Measurements from ENCODE around the gene PRR3. TPM values are rescaled to one million over a fixed set of nuclear protein-coding genes. Genes with fewer than 3 reads are reported as not detected.

PRR3 gene
- total and polyA plus RNA-seq, 9 of the 15 experiments (the other 6 are each of a cell fraction or from before 2014, with no cell fraction given) = 23.5 to 59.6 (median 28.8) TPM

DNA sequence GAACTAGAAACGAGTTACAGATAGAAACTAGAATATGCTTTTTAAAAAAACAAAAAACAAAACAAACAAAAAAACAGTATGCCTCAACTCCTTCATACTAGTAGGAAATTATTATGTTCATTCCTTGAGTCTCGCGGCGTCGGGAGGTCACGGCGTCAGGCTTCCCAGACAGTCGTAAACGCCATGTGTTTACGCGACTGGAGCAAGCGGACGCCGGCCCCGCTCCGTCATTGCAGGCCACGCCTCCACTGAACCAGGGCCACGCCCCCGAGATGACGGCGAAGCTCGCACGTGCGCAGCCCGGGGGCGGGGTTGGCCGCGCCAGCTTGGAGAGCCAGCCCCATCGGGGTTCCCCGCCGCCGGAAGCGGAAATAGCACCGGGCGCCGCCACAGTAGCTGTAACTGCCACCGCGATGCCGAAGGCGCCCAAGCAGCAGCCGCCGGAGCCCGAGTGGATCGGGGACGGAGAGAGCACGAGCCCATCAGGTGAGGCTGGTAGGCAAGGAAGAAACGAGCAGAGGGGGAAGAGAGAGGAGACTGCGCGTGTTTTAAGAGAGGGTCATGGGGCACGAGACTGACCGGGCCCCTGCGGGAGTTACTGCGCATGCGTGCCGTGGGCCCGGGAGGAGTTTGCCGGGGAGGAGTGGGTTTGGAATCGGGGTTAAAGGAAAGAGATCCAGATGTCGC, 14.1 kb downstream of the PRR3 start, which contains the start of gene ABCF1 (continued):
- TF ChIP-seq, protein P1, sequence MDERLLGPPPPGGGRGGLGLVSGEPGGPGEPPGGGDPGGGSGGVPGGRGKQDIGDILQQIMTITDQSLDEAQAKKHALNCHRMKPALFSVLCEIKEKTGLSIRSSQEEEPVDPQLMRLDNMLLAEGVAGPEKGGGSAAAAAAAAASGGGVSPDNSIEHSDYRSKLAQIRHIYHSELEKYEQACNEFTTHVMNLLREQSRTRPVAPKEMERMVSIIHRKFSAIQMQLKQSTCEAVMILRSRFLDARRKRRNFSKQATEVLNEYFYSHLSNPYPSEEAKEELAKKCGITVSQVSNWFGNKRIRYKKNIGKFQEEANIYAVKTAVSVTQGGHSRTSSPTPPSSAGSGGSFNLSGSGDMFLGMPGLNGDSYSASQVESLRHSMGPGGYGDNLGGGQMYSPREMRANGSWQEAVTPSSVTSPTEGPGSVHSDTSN (CRISPR knock-in tag; IDR thresholded peaks at IDR 0.05; ENCODE audit: low read depth) = no peak
- TF ChIP-seq, protein P1 (tag; conservative IDR thresholded peaks at IDR 0.05; ENCODE audit: low read depth) = no peak
- TF ChIP-seq ZNF431 (CRISPR knock-in tag; IDR thresholded peaks at IDR 0.05) = no peak
- no peak for TF ChIP-seq ILF3 (IDR thresholded peaks at IDR 0.05; ENCODE audit: borderline replicate concordance)
- TF ChIP-seq, protein P2, sequence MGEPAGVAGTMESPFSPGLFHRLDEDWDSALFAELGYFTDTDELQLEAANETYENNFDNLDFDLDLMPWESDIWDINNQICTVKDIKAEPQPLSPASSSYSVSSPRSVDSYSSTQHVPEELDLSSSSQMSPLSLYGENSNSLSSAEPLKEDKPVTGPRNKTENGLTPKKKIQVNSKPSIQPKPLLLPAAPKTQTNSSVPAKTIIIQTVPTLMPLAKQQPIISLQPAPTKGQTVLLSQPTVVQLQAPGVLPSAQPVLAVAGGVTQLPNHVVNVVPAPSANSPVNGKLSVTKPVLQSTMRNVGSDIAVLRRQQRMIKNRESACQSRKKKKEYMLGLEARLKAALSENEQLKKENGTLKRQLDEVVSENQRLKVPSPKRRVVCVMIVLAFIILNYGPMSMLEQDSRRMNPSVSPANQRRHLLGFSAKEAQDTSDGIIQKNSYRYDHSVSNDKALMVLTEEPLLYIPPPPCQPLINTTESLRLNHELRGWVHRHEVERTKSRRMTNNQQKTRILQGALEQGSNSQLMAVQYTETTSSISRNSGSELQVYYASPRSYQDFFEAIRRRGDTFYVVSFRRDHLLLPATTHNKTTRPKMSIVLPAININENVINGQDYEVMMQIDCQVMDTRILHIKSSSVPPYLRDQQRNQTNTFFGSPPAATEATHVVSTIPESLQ (CRISPR knock-in tag; IDR thresholded peaks at IDR 0.05) = peak; percentile 96
- TF ChIP-seq, protein P3, sequence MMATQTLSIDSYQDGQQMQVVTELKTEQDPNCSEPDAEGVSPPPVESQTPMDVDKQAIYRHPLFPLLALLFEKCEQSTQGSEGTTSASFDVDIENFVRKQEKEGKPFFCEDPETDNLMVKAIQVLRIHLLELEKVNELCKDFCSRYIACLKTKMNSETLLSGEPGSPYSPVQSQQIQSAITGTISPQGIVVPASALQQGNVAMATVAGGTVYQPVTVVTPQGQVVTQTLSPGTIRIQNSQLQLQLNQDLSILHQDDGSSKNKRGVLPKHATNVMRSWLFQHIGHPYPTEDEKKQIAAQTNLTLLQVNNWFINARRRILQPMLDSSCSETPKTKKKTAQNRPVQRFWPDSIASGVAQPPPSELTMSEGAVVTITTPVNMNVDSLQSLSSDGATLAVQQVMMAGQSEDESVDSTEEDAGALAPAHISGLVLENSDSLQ (IDR thresholded peaks at IDR 0.05) = peak; percentile 77
- peak; percentile 61; the same call in 1 of the 2 replicates for TF ChIP-seq ZNF41 (CRISPR knock-in tag; conservative IDR thresholded peaks at IDR 0.05)
- TF ChIP-seq FOXP1 (CRISPR knock-in tag; IDR thresholded peaks at IDR 0.05) = peak; percentile 99
- TF ChIP-seq ZNF764 (CRISPR knock-in tag; IDR thresholded peaks at IDR 0.05; ENCODE audit: low read depth) = no peak
- no peak for TF ChIP-seq SNIP1 (IDR thresholded peaks at IDR 0.05; ENCODE audit: low read depth)
- TF ChIP-seq, protein P4, sequence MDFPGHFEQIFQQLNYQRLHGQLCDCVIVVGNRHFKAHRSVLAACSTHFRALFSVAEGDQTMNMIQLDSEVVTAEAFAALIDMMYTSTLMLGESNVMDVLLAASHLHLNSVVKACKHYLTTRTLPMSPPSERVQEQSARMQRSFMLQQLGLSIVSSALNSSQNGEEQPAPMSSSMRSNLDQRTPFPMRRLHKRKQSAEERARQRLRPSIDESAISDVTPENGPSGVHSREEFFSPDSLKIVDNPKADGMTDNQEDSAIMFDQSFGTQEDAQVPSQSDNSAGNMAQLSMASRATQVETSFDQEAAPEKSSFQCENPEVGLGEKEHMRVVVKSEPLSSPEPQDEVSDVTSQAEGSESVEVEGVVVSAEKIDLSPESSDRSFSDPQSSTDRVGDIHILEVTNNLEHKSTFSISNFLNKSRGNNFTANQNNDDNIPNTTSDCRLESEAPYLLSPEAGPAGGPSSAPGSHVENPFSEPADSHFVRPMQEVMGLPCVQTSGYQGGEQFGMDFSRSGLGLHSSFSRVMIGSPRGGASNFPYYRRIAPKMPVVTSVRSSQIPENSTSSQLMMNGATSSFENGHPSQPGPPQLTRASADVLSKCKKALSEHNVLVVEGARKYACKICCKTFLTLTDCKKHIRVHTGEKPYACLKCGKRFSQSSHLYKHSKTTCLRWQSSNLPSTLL (IDR thresholded peaks at IDR 0.05) = no peak
- no peak for TF ChIP-seq HNRNPH1 (optimal IDR thresholded peaks at IDR 0.05; ENCODE audit: low read depth, low read length)
- peak; percentile 83 for TF ChIP-seq ATF1 (CRISPR knock-in tag; IDR thresholded peaks at IDR 0.05)
- TF ChIP-seq ATF1 (tag; IDR thresholded peaks at IDR 0.05) = peak; percentile 96
- TF ChIP-seq ZNF695 (CRISPR knock-in tag; IDR thresholded peaks at IDR 0.05) = no peak
- TF ChIP-seq ZFPM2 (CRISPR knock-in tag; IDR thresholded peaks at IDR 0.05) = no peak
- TF ChIP-seq, protein P5, sequence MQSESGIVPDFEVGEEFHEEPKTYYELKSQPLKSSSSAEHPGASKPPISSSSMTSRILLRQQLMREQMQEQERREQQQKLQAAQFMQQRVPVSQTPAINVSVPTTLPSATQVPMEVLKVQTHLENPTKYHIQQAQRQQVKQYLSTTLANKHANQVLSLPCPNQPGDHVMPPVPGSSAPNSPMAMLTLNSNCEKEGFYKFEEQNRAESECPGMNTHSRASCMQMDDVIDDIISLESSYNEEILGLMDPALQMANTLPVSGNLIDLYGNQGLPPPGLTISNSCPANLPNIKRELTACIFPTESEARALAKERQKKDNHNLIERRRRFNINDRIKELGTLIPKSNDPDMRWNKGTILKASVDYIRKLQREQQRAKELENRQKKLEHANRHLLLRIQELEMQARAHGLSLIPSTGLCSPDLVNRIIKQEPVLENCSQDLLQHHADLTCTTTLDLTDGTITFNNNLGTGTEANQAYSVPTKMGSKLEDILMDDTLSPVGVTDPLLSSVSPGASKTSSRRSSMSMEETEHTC (IDR thresholded peaks at IDR 0.05) = peak; percentile 82; the same call in 1 of the 2 replicates
- TF ChIP-seq, protein P6, sequence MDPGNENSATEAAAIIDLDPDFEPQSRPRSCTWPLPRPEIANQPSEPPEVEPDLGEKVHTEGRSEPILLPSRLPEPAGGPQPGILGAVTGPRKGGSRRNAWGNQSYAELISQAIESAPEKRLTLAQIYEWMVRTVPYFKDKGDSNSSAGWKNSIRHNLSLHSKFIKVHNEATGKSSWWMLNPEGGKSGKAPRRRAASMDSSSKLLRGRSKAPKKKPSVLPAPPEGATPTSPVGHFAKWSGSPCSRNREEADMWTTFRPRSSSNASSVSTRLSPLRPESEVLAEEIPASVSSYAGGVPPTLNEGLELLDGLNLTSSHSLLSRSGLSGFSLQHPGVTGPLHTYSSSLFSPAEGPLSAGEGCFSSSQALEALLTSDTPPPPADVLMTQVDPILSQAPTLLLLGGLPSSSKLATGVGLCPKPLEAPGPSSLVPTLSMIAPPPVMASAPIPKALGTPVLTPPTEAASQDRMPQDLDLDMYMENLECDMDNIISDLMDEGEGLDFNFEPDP (CRISPR knock-in tag; IDR thresholded peaks at IDR 0.05) = 0 out of 2 replicates have a peak, but pooled peaks have one; percentile 73
